ENCODE measurements around the gene CITED4.
"Not testable (repeated sequence)": the region's sequence is repeated elsewhere in the genome, so short reads cannot be mapped to it uniquely, and the experiment has no call there.

Gene CITED4

DNA sequence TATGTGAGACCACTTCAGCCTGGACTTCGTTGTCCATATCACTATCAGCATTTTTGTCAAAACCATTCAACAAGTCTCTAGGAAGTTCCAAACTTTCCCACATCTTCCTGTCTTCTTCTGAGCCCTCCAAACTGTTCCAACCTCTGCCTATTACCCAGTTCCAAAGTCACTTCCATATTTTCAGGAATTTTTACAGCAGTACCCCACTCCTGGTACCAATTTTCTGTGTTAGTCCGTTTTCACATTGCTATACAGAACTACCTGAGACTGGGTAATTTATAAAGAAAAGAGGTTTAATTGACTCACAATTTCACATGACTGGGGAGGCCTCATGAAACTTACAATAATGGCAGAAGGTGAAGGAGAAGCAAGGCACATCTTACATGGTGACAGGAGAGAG is 32.7 kb upstream of the CITED4 start:
- H3K27me3 Mint-ChIP-seq (ENCODE audit: low read depth); H3K4me1 Mint-ChIP-seq (ENCODE audit: low read depth); H3K4me3 Mint-ChIP-seq; H3K36me3 Mint-ChIP-seq (ENCODE audit: low read depth); H3K27ac Mint-ChIP-seq: not testable (repeated sequence)
- H3K9me3 Mint-ChIP-seq: peaks cover 23% of the 10 kb centered on the region

DNA sequence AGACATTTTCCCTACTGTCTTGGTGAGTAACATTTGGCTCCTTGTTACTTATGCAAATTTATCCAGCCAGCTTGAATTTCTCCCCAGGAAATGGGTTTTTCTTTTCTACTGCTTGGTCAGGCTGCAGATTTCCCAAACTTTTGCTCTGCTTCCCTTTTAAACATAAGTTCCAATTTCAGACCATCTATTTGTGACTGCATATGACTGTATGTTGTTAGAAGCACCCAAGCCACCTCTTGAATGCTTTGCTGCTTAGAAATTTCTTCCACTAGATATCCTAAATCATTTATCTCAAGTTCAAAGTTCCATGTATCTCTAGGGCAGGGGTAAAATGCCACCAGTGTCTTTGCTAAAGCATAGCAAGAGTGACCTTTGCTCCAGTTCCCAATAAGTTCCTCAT is 32.3 kb upstream of the CITED4 start:
- Mint-ChIP-seq H3K4me3 (no peak overlapping the region), H3K36me3 (ENCODE audit: low read depth) (peaks cover 3% of the 10 kb centered on the region), H3K4me1 (ENCODE audit: low read depth) (no peaks in the 10 kb centered on the region), H3K27ac (no peak overlapping the region), H3K27me3 (ENCODE audit: low read depth) (peaks cover 5% of the 10 kb centered on the region), H3K9me3 (peaks cover 23% of the 10 kb centered on the region)

DNA sequence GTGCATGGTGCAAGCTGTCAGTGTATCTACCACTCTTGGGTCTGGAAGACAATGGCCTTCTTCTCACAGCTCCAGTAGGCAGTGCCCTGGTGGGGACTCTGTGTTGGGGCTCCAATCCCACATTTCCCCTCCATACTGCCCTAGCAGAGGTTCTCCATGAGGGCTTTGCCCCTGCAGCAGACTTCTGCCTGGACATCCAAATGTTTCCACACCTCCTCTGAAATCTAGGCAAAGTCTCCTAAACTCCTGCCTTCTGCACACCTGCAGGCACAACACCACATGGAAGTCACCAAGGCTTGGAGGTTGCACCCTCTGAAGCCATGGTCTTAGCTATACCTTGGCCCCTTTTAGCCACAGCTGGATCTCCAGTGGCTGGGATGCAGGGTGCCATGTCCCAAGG is 31.8 kb upstream of the CITED4 start:
- Mint-ChIP-seq H3K27ac (no peak overlapping the region), H3K36me3 (ENCODE audit: low read depth) (peaks cover 3% of the 10 kb centered on the region), H3K4me3 (no peak overlapping the region), H3K27me3 (ENCODE audit: low read depth) (peaks cover 10% of the 10 kb centered on the region), H3K9me3 (peaks cover 23% of the 10 kb centered on the region), H3K4me1 (ENCODE audit: low read depth) (no peaks in the 10 kb centered on the region)

DNA sequence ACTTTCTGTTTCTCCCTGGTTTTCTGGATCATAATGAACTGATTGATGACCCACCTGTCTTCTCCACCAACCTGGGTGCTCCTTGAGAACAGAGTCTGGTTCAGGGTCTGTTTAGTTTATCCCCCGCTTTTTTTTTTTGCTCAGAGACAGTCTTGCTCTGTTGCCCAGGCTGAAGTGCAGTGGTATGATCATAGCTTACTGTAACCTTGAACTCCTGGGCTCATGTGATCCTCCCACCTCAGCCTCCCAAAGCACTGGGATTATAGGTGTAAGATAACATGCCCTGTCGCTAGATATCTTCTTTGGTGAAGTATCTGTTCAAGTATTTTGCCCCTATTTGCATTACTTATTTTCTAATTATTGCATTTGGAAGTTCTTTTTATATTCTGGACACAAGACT is 30.2 kb upstream of the CITED4 start:
- Mint-ChIP-seq H3K4me1 (ENCODE audit: low read depth) (no peaks in the 10 kb centered on the region), H3K27ac (no peak overlapping the region), H3K4me3 (no peak overlapping the region), H3K27me3 (ENCODE audit: low read depth) (peaks cover 23% of the 10 kb centered on the region), H3K36me3 (ENCODE audit: low read depth) (peaks cover 3% of the 10 kb centered on the region), H3K9me3 (peaks cover 23% of the 10 kb centered on the region)

DNA sequence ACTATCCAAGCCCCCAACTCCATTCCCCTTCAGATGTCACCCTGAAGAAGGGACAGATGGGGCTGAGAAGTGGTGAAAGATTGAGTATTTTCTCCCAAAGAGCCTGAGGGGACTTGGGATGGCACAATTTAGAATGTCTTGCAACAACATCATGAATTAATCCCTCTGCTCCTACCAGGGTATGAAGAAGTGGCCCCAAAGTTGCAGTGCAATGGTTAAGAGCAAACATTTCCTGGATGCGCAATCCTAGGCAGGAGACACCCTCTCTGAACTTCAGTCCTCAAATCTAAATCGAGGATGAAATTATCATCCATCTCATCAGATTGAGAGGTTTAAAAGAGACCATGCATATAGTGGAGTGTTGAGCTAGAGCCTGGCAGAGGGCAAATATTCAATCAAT is 28.6 kb upstream of the CITED4 start:
- Mint-ChIP-seq H3K9me3 (peaks cover 23% of the 10 kb centered on the region), H3K27ac (no peak overlapping the region), H3K36me3 (ENCODE audit: low read depth) (peaks cover 3% of the 10 kb centered on the region), H3K4me3 (no peak overlapping the region), H3K27me3 (ENCODE audit: low read depth) (peaks cover 39% of the 10 kb centered on the region), H3K4me1 (ENCODE audit: low read depth) (peaks cover 5% of the 10 kb centered on the region)

DNA sequence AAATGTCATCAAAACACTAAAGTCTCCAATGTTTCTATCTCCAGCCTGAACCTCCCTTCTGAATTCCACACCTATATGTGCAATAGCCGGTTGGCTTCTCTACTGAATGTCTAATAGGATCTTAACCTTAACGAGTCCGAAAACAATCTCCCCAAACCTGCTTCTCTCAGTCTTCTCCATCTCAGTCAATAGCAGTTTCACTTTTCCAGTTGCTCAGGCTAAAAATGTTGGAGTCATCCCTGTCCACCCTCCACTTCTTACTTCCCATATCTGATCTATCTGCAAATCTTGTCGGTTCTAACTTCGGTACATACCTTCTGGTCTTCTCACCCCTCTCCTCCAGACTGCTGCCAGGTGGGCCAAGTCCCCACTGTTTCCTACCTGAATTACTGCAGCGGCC is 25.5 kb upstream of the CITED4 start:
- no peaks in the 10 kb centered on the region for H3K9me3 Mint-ChIP-seq
- no peaks in the 10 kb centered on the region for H3K36me3 Mint-ChIP-seq (ENCODE audit: low read depth)
- peaks cover 5% of the 10 kb centered on the region for H3K4me1 Mint-ChIP-seq (ENCODE audit: low read depth)
- H3K27me3 Mint-ChIP-seq (ENCODE audit: low read depth): peaks cover 60% of the 10 kb centered on the region
- H3K4me3 Mint-ChIP-seq: no peak overlapping the region
- no peak overlapping the region for H3K27ac Mint-ChIP-seq

DNA sequence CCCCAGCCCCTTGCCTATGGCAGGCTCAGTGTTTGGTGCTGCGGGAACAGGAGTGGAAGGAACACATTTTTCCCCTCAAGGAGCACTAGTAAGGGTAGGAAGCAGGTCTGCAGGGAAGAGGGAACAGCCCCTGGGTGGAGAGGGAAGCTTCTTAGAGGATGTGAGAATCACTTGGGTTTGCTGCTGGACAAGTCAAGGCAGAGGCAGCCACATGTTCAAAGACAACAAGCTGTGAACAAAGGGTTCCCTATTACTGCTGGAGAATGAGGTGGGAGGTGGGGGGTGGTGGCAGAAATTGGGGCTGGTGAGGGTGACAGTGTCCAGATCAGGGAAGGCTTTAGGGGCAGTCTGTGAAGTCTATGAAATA is 24.8 kb upstream of the CITED4 start:
- Mint-ChIP-seq H3K27me3 (ENCODE audit: low read depth) (peaks cover 60% of the 10 kb centered on the region), H3K36me3 (ENCODE audit: low read depth) (no peaks in the 10 kb centered on the region), H3K27ac (no peak overlapping the region), H3K4me1 (ENCODE audit: low read depth) (peaks cover 5% of the 10 kb centered on the region), H3K9me3 (no peaks in the 10 kb centered on the region), H3K4me3 (no peak overlapping the region)

DNA sequence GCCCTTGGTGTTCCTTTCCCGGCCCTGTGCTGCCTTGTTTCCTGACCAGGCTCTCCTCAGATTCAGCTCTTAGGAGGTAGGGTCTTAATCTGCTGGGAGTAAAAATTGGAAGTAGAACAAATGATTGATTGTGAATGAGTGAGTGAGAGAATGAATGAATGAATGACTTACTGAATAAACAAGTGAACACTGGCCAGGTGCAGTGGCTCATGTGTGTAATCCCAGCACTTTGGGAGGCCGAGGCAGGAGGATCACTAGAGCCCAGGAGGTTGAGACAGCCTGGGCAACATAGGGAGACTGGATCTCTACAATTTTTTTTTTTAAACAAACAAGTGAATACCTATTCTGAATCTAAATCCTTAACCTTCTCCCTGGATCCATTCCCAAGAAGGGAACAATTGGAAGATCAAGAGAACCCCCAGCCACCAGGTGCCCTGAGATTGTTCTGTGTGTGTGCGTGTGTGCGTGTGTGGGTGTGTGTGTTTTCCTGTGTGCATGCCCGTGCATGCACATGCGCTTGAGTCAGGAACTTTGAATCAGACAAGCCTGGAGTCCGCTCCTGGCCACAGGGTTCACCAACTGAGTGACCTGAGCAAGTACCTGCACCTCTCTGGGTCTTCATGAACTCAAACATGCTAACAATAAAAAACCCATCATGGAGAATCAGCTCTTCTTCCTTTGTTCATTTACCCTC is 24.3 kb upstream of the CITED4 start:
- no peaks in the 10 kb centered on the region for H3K9me3 Mint-ChIP-seq
- H3K27ac Mint-ChIP-seq: no peak overlapping the region
- no peak overlapping the region for H3K4me3 Mint-ChIP-seq
- H3K27me3 Mint-ChIP-seq (ENCODE audit: low read depth): peaks cover 60% of the 10 kb centered on the region
- no peaks in the 10 kb centered on the region for H3K36me3 Mint-ChIP-seq (ENCODE audit: low read depth)
- H3K4me1 Mint-ChIP-seq (ENCODE audit: low read depth): peaks cover 5% of the 10 kb centered on the region

DNA sequence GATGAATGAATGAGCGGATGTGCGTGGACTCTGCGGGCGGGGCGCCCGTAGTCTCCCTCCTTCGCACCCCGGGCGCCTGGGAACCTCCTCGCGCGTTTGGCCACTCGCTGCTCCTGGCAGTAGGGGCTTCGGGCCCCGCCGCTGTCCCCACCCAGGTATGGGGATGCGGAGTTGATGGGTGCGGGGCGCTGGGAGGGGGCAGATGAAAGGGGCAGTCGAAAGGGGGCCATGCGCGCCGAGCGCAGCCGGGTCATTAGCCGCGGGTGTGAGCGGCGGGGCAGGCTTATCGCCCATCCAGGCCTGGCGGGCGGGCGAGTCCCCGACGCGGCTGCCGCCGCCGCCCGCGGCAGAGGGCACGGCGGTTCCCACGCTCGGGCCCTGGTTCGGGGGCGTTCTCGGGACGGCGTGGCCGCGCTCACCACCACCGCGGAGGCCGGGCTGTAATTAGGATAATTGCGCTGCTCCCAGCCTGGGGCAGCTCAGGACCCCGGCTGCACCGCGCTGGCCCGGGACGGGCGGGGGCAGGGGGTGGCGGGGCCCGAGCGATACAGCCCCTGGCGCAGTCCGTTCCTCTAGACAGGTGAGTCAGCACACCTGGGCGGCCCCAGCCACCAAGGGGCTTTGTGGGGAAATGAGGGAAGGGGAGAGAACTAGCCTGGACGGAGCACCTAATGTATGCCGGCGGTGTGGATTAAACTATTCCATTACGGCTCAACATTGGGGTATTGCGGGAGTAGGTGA is 22.1 kb upstream of the CITED4 start:
- no peaks in the 10 kb centered on the region for H3K9me3 Mint-ChIP-seq
- peaks cover 53% of the 10 kb centered on the region for H3K27me3 Mint-ChIP-seq (ENCODE audit: low read depth)
- no peaks in the 10 kb centered on the region for H3K36me3 Mint-ChIP-seq (ENCODE audit: low read depth)
- H3K4me3 Mint-ChIP-seq: peak overlapping the region; percentile 5
- H3K27ac Mint-ChIP-seq: no peak overlapping the region
- H3K4me1 Mint-ChIP-seq (ENCODE audit: low read depth): peaks cover 5% of the 10 kb centered on the region

DNA sequence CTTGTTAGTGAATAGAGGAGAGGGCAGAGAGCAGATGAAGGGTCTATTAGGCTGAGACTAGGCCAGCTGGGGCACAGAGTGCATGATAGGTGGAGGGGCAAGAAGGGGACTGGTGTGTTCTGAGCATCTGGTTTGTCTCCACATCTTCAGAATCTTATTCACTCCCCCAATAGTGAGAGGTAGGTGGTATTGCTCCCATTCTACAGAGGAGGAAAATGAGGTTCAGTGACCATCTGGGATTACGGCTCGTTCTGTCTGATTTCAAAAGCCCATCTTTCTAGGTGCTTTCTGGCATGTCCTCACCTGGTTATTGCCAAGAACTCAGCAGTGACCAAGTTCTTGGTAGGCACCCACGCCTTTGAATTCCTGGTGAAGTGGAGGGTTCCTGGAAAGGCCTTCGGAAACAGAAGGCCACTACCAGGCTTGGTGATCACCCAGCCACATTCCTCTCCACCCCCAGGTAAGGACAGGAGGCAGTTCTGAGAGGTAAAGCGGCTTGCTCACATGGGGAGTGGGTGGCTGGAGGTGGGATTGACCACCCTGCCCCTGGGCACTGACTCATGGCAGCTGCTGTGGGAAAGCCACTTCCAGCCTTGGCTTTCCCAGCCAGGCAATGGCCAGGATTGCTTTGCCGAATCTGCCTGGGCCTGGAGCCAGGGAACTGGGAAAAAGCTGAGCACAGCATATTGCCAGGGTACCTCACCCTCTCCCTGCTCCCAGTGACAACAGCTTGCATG is 18.8 kb upstream of the CITED4 start:
- no peak overlapping the region for H3K27ac Mint-ChIP-seq
- H3K4me1 Mint-ChIP-seq (ENCODE audit: low read depth): peaks cover 19% of the 10 kb centered on the region
- peaks cover 24% of the 10 kb centered on the region for H3K27me3 Mint-ChIP-seq (ENCODE audit: low read depth)
- H3K4me3 Mint-ChIP-seq: no peak overlapping the region
- peaks cover 10% of the 10 kb centered on the region for H3K9me3 Mint-ChIP-seq
- H3K36me3 Mint-ChIP-seq (ENCODE audit: low read depth): peaks cover 11% of the 10 kb centered on the region

DNA sequence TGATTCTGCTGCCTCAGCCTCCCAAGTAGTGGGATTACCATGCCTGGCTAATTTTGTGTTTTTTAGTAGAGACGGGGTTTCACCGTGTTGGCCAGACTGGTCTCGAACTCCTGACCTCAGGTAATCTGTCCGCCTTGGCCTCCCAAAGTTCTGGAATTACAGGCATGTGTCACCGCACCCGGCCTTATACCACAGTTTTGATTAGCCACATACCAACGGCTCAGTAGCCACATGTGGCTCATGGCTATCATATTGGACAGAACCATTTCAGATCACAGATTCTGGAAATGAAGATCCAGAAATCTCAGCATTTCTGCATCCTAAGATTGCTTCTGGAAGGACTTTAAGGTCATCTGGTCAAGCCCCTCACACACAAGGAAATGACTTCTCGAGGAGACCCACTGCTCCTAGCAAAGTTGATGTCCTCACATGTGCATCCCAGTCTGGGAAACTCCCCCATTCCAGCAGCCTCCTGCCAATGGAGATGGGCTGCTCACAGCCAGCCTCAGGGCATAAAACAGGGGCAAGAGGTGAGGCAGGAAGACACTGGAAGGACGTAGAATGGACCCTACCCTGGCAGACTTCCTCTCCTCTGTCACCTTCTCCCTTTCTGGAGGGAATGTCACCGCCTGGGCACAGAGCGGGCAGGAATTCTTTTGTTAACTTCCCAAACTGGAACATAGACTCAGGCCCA is 17.5 kb upstream of the CITED4 start:
- Mint-ChIP-seq H3K27ac (no peak overlapping the region), H3K27me3 (ENCODE audit: low read depth) (peaks cover 12% of the 10 kb centered on the region), H3K4me1 (ENCODE audit: low read depth) (peaks cover 29% of the 10 kb centered on the region), H3K4me3 (no peak overlapping the region), H3K36me3 (ENCODE audit: low read depth) (peaks cover 15% of the 10 kb centered on the region), H3K9me3 (peaks cover 14% of the 10 kb centered on the region)

DNA sequence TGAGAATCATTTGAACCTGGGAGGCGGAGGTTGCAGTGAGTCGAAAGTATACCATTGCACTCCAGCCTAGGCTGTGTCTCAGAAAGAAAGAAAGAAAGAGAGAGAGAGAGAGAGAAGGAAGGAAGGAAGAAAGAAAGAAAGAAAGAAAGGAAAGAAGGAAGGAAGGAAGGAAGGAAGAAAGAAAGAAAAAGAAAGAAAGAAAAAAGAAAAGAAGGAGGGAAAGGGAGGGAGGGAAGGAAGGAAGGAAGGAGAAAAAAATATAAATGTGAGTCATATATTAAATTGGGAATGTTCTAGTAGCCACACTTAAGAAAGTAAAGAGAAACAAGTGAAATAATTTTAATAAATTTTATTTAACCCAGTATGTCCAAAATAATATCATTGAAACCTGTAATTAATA is 16.7 kb upstream of the CITED4 start:
- Mint-ChIP-seq H3K27me3 (ENCODE audit: low read depth) (peaks cover 8% of the 10 kb centered on the region), H3K4me3 (no peak overlapping the region), H3K4me1 (ENCODE audit: low read depth) (peaks cover 32% of the 10 kb centered on the region), H3K27ac (no peak overlapping the region), H3K36me3 (ENCODE audit: low read depth) (peaks cover 15% of the 10 kb centered on the region), H3K9me3 (peaks cover 14% of the 10 kb centered on the region)

DNA sequence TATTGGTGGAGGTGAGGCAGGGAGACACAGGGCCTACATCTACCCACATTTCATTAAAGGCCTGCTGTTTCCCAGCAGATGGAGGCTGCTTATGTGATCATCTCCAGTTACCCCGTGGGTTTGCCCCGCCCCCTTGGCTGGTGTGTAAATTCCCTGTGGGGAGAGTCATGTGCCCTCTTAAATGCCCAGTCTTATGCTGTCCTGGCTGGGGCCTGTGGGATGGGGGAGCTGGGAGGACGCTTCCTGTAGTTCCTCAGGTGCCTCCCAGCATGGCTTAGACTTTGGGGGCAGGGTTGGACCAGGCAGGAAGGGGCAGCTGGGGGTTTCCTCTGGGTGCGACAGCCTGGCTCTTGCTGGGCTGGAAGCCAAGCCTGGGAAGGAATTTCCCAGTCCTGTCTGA is 15.5 kb upstream of the CITED4 start:
- Mint-ChIP-seq H3K27me3 (ENCODE audit: low read depth) (no peaks in the 10 kb centered on the region), H3K4me1 (ENCODE audit: low read depth) (peaks cover 39% of the 10 kb centered on the region), H3K4me3 (no peak overlapping the region), H3K36me3 (ENCODE audit: low read depth) (peaks cover 15% of the 10 kb centered on the region), H3K27ac (no peak overlapping the region), H3K9me3 (peaks cover 14% of the 10 kb centered on the region)

DNA sequence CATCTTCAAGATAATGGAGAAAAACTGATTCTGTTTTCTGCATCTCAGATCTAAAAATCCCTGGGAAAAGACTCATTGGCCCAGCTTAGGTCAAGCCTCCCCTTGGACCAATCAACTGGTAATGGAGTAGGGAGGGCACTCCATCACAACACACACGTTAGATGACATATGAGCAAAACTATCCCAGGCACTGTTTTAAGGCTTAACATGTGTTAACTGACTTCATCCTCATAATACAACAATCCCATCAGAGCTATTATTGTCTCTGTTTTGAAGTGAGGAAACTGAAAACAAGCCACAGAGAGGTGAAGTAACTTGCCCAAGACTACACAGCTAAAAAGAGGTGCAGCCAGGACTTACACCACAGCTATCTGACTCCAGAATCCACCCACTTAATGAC is 14.7 kb upstream of the CITED4 start:
- Mint-ChIP-seq H3K4me1 (ENCODE audit: low read depth) (peaks cover 42% of the 10 kb centered on the region), H3K36me3 (ENCODE audit: low read depth) (peaks cover 15% of the 10 kb centered on the region), H3K27me3 (ENCODE audit: low read depth) (no peaks in the 10 kb centered on the region), H3K4me3 (no peak overlapping the region), H3K9me3 (peaks cover 14% of the 10 kb centered on the region), H3K27ac (peak overlapping the region; percentile 49)

Measured in T-helper 1 cell treated with Interleukin-12 subunit alpha and Interleukin-12 subunit beta and Interleukin-4 antibody, amounts not matched to agents 30 μg/mL and 1 μg/mL, for 36 hours (primary cell).